T-cell (primary cell): ENCODE measurements around the gene ZNF726. TPM values are rescaled to one million over a fixed set of nuclear protein-coding genes. Genes with fewer than 3 reads are reported as not detected.

Experiments
- ATAC-seq, 4 experiments: fragments of 200-7000 bp in 3 of 4; fragments of 150-1000 bp in 1 of 4; cut with Tn5 transposase; replicated peaks in 1 of 4; 1 replicate in 3 of 4; 2 replicates in 1 of 4; pipeline ENCODE4 v1.10.0; 2021; ENCODE audit warnings: moderate library complexity in 3 of 4, mild to moderate bottlenecking in 2 of 4, moderate number of reproducible peaks in 1 of 4
- CTCF ChIA-PET, 2 donors: fragments of 300-600 bp; sonication (Branson Sonifier 250); formaldehyde crosslinking; loops; one replicate each; lab custom pipeline; 2022; ENCODE audit warnings: antibody characterized with exemption in 2 of 2; lab: Charles Lee
- POLR2A ChIA-PET, 2 donors: fragments of 300-600 bp; sonication (Branson Sonifier 250); formaldehyde crosslinking; loops; one replicate each; lab custom pipeline; 2022; ENCODE audit warnings: antibody characterized with exemption in 2 of 2; lab: Charles Lee
- DNase-seq, 35 experiments: peaks; one replicate each; pipeline versions ENCODE4 v3.0.0 to v3.0.0-alpha.2; 2013 to 2023
- H3K27ac ChIP-seq: one replicate; pipeline ENCODE4 v1.5.1; 2013; ENCODE audit warnings: low read length
- H3K27me3 ChIP-seq, 2 experiments: replicated peaks in 1 of 2; 1 replicate in 1 of 2; 2 replicates in 1 of 2; pipeline versions ENCODE4 v1.6.1 to v1.7.0; 2013; ENCODE audit warnings: low read length in 1 of 2, mixed read lengths in 1 of 2; ENCODE audit not compliant: control insufficient read depth in 2 of 2, insufficient read depth in 2 of 2; ENCODE audit errors: extremely low read depth in 1 of 2
- H3K36me3 ChIP-seq, 2 donors: 1 replicate in 1 of 2; 2 replicates in 1 of 2; pipeline versions ENCODE4 v1.6.1 to v1.7.0; 2013; ENCODE audit warnings: low read length in 1 of 2; ENCODE audit not compliant: control insufficient read depth in 2 of 2, insufficient read depth in 1 of 2; ENCODE audit errors: extremely low read depth in 1 of 2
- H3K4me1 ChIP-seq, 2 experiments: 1 replicate in 1 of 2; 2 replicates in 1 of 2; pipeline versions ENCODE4 v1.6.1 to v1.7.0; 2013; ENCODE audit warnings: low read length in 2 of 2, mixed read lengths in 1 of 2; ENCODE audit not compliant: insufficient read depth in 2 of 2, control insufficient read depth in 1 of 2; ENCODE audit errors: extremely low read depth in 1 of 2
- H3K4me3 ChIP-seq, 2 donors: 1 replicate in 1 of 2; 2 replicates in 1 of 2; pipeline versions ENCODE4 v1.5.1 to v1.7.0; 2013; ENCODE audit warnings: mild to moderate bottlenecking in 2 of 2, low read length in 1 of 2, moderate library complexity in 1 of 2; ENCODE audit not compliant: control insufficient read depth in 1 of 2; ENCODE audit errors: extremely low read depth in 1 of 2
- H3K9me3 ChIP-seq: 2 replicates; pipeline ENCODE4 v1.7.0; 2013
- H3K27ac Mint-ChIP-seq, 2 donors: one replicate each; pipeline ENCODE4 v1.8.0; 2020 to 2021; ENCODE audit warnings: mild to moderate bottlenecking in 2 of 2, mixed read lengths in 2 of 2
- H3K27me3 Mint-ChIP-seq, 2 donors: one replicate each; pipeline ENCODE4 v1.8.0; 2021 to 2022; ENCODE audit warnings: mixed read lengths in 2 of 2
- H3K36me3 Mint-ChIP-seq: one replicate; pipeline ENCODE4 v1.8.0; 2021; ENCODE audit warnings: mixed read lengths
- H3K4me1 Mint-ChIP-seq, 3 donors: one replicate each; pipeline ENCODE4 v1.8.0; 2020 to 2022; ENCODE audit warnings: mixed read lengths in 3 of 3, mild to moderate bottlenecking in 1 of 3
- H3K4me3 Mint-ChIP-seq, 3 donors: one replicate each; pipeline ENCODE4 v1.8.0; 2020 to 2022; ENCODE audit warnings: mild to moderate bottlenecking in 3 of 3, mixed read lengths in 3 of 3, moderate library complexity in 3 of 3
- H3K9me3 Mint-ChIP-seq, 3 donors: one replicate each; pipeline ENCODE4 v1.8.0; 2020 to 2022; ENCODE audit warnings: mixed read lengths in 3 of 3
- WGBS: methylation state at CpG from one replicate; pipeline ENCODE4 v1.1.5; 2013; ENCODE audit warnings: missing lambda C conversion rate; ENCODE audit not compliant: insufficient coverage; 5-methylcytosine and 5-hydroxymethylcytosine counted together
- total RNA-seq, 35 experiments: library from RNA in 6 of 35; stranded (reverse) in 6 of 35; fragments of 120-200 nt in 1 of 35; gene quantifications; one replicate each; pipeline versions ENCODE4 v1.2.1 to v1.2.4 and lab custom pipeline; 2013 to 2026

Gene ZNF726
- total RNA-seq, 5 donors from 2014 or later (not counting 1 experiment from before 2014, with no cell fraction given): 2.6 to 4.7 (median 3.3) TPM

- Mint-ChIP-seq H3K4me1 (no peaks in the 10 kb centered on the region), H3K4me3 (no peak overlapping the region), H3K27me3 (peaks cover 0 to 2% of the 10 kb centered on the region in 2 donors), H3K27ac (no peak overlapping the region), H3K36me3 (peaks cover 7% of the 10 kb centered on the region), H3K9me3 (peaks cover 14 to 42% (median 25%) of the 10 kb centered on the region in 3 donors)
- no peaks in the 10 kb centered on the region for H3K4me1 ChIP-seq
- ChIA-PET POLR2A (no interaction called here), CTCF (no interaction called here)
- H3K27me3 ChIP-seq: no peaks in the 10 kb centered on the region
- no peaks in the 10 kb centered on the region for H3K36me3 ChIP-seq
- H3K4me3 ChIP-seq: no peak overlapping the region
- no peak overlapping the region for H3K27ac ChIP-seq
- ATAC-seq (no peak), DNase-seq (no peak)
- WGBS: 73% methylated on average over 2 of the region's 4 CpGs
- H3K9me3 ChIP-seq: no peaks in the 10 kb centered on the region
Observed at GRCh38 chr19:23905771-23906170, 8.9 kb upstream of the ZNF726 start.

- H3K4me3 ChIP-seq: no peak overlapping the region
- Mint-ChIP-seq H3K27me3 (peaks cover 0 to 2% of the 10 kb centered on the region in 2 donors), H3K27ac (no peak overlapping the region), H3K36me3 (peaks cover 7% of the 10 kb centered on the region), H3K9me3 (peaks cover 14 to 41% (median 25%) of the 10 kb centered on the region in 3 donors), H3K4me3 (no peak overlapping the region), H3K4me1 (no peaks in the 10 kb centered on the region)
- no peaks in the 10 kb centered on the region for H3K27me3 ChIP-seq
- POLR2A ChIA-PET: no interaction called here
- no peaks in the 10 kb centered on the region for H3K4me1 ChIP-seq
- H3K36me3 ChIP-seq: no peaks in the 10 kb centered on the region
- CTCF ChIA-PET: no interaction called here
- H3K27ac ChIP-seq: no peak overlapping the region
- DNase-seq (no peak), ATAC-seq (no peak)
- no CpG with 5 or more reads among the region's 2 CpGs for WGBS
- H3K9me3 ChIP-seq: no peaks in the 10 kb centered on the region
Observed at GRCh38 chr19:23906835-23907234, 7.9 kb upstream of the ZNF726 start.

GRCh38 chr19:23908165-23908564, 6.5 kb upstream of the ZNF726 start:
- no peak for ATAC-seq
- H3K27ac ChIP-seq: no peak overlapping the region
- Mint-ChIP-seq H3K27ac (no peak overlapping the region), H3K4me3 (no peak overlapping the region), H3K27me3 (peaks cover 0 to 2% of the 10 kb centered on the region in 2 donors), H3K4me1 (no peaks in the 10 kb centered on the region), H3K36me3 (peaks cover 7% of the 10 kb centered on the region), H3K9me3 (peaks cover 14 to 37% (median 25%) of the 10 kb centered on the region in 3 donors)
- no peak for DNase-seq
- POLR2A ChIA-PET: no interaction called here
- H3K4me3 ChIP-seq: no peak overlapping the region
- H3K9me3 ChIP-seq: no peaks in the 10 kb centered on the region
- no peaks in the 10 kb centered on the region for H3K27me3 ChIP-seq
- H3K4me1 ChIP-seq: no peaks in the 10 kb centered on the region
- CTCF ChIA-PET: no interaction called here
- H3K36me3 ChIP-seq: no peaks in the 10 kb centered on the region

- Histone ChIP-seq H3K9me3 (no peaks in the 10 kb centered on the region), H3K4me1 (peaks cover 0 to 4% of the 10 kb centered on the region in 2 experiments), H3K36me3 (no peaks in the 10 kb centered on the region), H3K27me3 (no peaks in the 10 kb centered on the region), H3K27ac (no peak overlapping the region), H3K4me3 (no peak overlapping the region)
- Mint-ChIP-seq H3K36me3 (peaks cover 7% of the 10 kb centered on the region), H3K27me3 (no peaks in the 10 kb centered on the region), H3K4me3 (no peak overlapping the region), H3K9me3 (peaks cover 11 to 29% (median 19%) of the 10 kb centered on the region in 3 donors), H3K27ac (no peak overlapping the region), H3K4me1 (peaks cover 3 to 5% (median 4%) of the 10 kb centered on the region in 3 donors)
- DNase-seq (no peak), ATAC-seq (no peak)
- CTCF ChIA-PET: interaction anchor here in 1 of 2 donors (0.7 kb wide), 1 partner anchor 118 kb away, joined by 4 read pairs; no protein-coding TSS in a partner anchor
- POLR2A ChIA-PET: interaction anchor here in 1 of 2 donors (0.6 kb wide), 1 partner anchor 32 kb away, joined by 3 read pairs; no protein-coding TSS in a partner anchor
Observed at GRCh38 chr19:23909222-23909621, 5.5 kb upstream of the ZNF726 start.

GRCh38 chr19:23913931-23914330, 755 bp upstream of the ZNF726 start:
- Histone ChIP-seq H3K4me1 (peaks cover 0 to 16% of the 10 kb centered on the region in 2 experiments), H3K4me3 (peak overlapping the region; percentile 67 to 73), H3K36me3 (no peaks in the 10 kb centered on the region), H3K27ac (no peak overlapping the region), H3K9me3 (no peaks in the 10 kb centered on the region), H3K27me3 (no peaks in the 10 kb centered on the region)
- Mint-ChIP-seq H3K4me3 (peak overlapping the region; percentile 90 to 94 (median 93)), H3K9me3 (no peaks in the 10 kb centered on the region), H3K36me3 (no peaks in the 10 kb centered on the region), H3K4me1 (peaks cover 13 to 22% (median 17%) of the 10 kb centered on the region in 3 donors), H3K27ac (no peak overlapping the region), H3K27me3 (no peaks in the 10 kb centered on the region)
- DNase-seq (no peak), ATAC-seq (no peak)
- CTCF ChIA-PET: no interaction called here
- POLR2A ChIA-PET: interaction anchor here in 1 of 2 donors (0.7 to 1.2 kb wide), 3 partner anchors 155 to 517 kb away, joined by 3 to 4 read pairs (median 3); partner anchors contain the start of genes ZNF675 and ZNF681
- 98% methylated on average over 6 of the region's 11 CpGs for WGBS

- ChIA-PET POLR2A (no interaction called here), CTCF (interaction anchor here in 1 of 2 donors (0.6 kb wide), 1 partner anchor 158 kb away, joined by 3 read pairs; the partner anchor contains the start of gene ZNF681)
- H3K4me3 ChIP-seq: no peak overlapping the region
- no peak overlapping the region for H3K4me3 Mint-ChIP-seq
- H3K9me3 Mint-ChIP-seq: no peaks in the 10 kb centered on the region
- H3K27me3 Mint-ChIP-seq: no peaks in the 10 kb centered on the region
- H3K4me1 Mint-ChIP-seq: peaks cover 13 to 22% (median 17%) of the 10 kb centered on the region in 3 donors
- H3K4me1 ChIP-seq: peaks cover 0 to 16% of the 10 kb centered on the region in 2 experiments
- no peak for ATAC-seq
- peaks cover 0 to 5% of the 10 kb centered on the region in 2 donors for H3K36me3 ChIP-seq
- H3K27ac ChIP-seq: no peak overlapping the region
- no peaks in the 10 kb centered on the region for H3K9me3 ChIP-seq
- DNase-seq: no peak
- no peak overlapping the region for H3K27ac Mint-ChIP-seq
- no peaks in the 10 kb centered on the region for H3K27me3 ChIP-seq
- H3K36me3 Mint-ChIP-seq: peaks cover 16% of the 10 kb centered on the region
Observed at GRCh38 chr19:23916991-23917390, 2.3 kb downstream of the ZNF726 start.
